ENCODE data around the gene AKAP12. TPM values are rescaled to one million over a fixed set of nuclear protein-coding genes. Genes with fewer than 3 reads are reported as not detected.

AKAP12 gene
- polyA plus RNA-seq, 2 of the 4 experiments (the other 2 are of a cell fraction): 32.1 to 192 TPM

DNA sequence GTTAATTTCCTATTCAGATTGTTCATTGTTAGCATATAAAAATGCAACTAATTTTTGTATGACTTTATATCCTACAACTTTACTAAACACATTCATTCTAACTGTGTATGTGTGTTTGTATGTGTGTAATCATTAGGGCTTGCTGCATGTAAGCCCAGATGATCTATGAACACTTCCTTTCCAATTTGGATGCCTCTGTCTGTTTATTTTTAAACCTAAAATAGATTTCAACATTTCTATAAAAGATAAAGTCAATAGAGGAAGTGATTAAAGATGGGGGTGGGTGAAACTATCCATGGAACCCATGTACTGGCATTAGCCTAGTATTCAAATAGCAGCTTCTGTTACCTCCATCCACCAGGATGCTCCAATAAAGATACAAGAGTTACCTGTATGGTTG, 15.7 kb upstream of the AKAP12 start:
- Histone ChIP-seq H3K4me2 (no peak overlapping the region), H3K4me3 (no peak overlapping the region), H3K9me3 (no peaks in the 10 kb centered on the region), H3K4me1 (no peaks in the 10 kb centered on the region), H3K27ac (no peak overlapping the region)
- CTCF ChIA-PET: no interaction called here
- no peak for TF ChIP-seq ZC3H11A (IDR thresholded peaks at IDR 0.05)
- TF ChIP-seq, protein P1, sequence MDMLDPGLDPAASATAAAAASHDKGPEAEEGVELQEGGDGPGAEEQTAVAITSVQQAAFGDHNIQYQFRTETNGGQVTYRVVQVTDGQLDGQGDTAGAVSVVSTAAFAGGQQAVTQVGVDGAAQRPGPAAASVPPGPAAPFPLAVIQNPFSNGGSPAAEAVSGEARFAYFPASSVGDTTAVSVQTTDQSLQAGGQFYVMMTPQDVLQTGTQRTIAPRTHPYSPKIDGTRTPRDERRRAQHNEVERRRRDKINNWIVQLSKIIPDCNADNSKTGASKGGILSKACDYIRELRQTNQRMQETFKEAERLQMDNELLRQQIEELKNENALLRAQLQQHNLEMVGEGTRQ (IDR thresholded peaks at IDR 0.05): no peak
- no peak for TF ChIP-seq NPAS2 (CRISPR knock-in tag; IDR thresholded peaks at IDR 0.05; ENCODE audit: borderline replicate concordance)
- TF ChIP-seq MAZ (IDR thresholded peaks at IDR 0.05; ENCODE audit: borderline replicate concordance, low read depth, low read length): no peak
- TF ChIP-seq, protein P2, sequence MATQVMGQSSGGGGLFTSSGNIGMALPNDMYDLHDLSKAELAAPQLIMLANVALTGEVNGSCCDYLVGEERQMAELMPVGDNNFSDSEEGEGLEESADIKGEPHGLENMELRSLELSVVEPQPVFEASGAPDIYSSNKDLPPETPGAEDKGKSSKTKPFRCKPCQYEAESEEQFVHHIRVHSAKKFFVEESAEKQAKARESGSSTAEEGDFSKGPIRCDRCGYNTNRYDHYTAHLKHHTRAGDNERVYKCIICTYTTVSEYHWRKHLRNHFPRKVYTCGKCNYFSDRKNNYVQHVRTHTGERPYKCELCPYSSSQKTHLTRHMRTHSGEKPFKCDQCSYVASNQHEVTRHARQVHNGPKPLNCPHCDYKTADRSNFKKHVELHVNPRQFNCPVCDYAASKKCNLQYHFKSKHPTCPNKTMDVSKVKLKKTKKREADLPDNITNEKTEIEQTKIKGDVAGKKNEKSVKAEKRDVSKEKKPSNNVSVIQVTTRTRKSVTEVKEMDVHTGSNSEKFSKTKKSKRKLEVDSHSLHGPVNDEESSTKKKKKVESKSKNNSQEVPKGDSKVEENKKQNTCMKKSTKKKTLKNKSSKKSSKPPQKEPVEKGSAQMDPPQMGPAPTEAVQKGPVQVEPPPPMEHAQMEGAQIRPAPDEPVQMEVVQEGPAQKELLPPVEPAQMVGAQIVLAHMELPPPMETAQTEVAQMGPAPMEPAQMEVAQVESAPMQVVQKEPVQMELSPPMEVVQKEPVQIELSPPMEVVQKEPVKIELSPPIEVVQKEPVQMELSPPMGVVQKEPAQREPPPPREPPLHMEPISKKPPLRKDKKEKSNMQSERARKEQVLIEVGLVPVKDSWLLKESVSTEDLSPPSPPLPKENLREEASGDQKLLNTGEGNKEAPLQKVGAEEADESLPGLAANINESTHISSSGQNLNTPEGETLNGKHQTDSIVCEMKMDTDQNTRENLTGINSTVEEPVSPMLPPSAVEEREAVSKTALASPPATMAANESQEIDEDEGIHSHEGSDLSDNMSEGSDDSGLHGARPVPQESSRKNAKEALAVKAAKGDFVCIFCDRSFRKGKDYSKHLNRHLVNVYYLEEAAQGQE (IDR thresholded peaks at IDR 0.05): no peak
- no peak for TF ChIP-seq SREBF2 (IDR thresholded peaks at IDR 0.05)
- no peak for TF ChIP-seq MAFK (IDR thresholded peaks at IDR 0.05; ENCODE audit: partially characterized antibody)
- TF ChIP-seq CEBPB (IDR thresholded peaks at IDR 0.05): no peak
- no peak for TF ChIP-seq TFCP2L1 (CRISPR knock-in tag; IDR thresholded peaks at IDR 0.05)
- TF ChIP-seq EHF (CRISPR knock-in tag; IDR thresholded peaks at IDR 0.05): no peak
- TF ChIP-seq, protein P3, sequence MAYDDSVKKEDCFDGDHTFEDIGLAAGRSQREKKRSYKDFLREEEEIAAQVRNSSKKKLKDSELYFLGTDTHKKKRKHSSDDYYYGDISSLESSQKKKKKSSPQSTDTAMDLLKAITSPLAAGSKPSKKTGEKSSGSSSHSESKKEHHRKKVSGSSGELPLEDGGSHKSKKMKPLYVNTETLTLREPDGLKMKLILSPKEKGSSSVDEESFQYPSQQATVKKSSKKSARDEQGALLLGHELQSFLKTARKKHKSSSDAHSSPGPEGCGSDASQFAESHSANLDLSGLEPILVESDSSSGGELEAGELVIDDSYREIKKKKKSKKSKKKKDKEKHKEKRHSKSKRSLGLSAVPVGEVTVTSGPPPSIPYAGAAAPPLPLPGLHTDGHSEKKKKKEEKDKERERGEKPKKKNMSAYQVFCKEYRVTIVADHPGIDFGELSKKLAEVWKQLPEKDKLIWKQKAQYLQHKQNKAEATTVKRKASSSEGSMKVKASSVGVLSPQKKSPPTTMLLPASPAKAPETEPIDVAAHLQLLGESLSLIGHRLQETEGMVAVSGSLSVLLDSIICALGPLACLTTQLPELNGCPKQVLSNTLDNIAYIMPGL (CRISPR knock-in tag; IDR thresholded peaks at IDR 0.05; ENCODE audit: borderline replicate concordance): no peak
- TF ChIP-seq HDAC2 (IDR thresholded peaks at IDR 0.05): no peak
- TF ChIP-seq FOSL2 (IDR thresholded peaks at IDR 0.05): no peak
- TF ChIP-seq FOSL2 (CRISPR knock-in tag; IDR thresholded peaks at IDR 0.05): no peak
- no peak for TF ChIP-seq NR3C1 (IDR thresholded peaks at IDR 0.05)
- TF ChIP-seq HEYL (CRISPR knock-in tag; IDR thresholded peaks at IDR 0.05): no peak
- no peak for FAIRE-seq
- no peak for ATAC-seq
- POLR2A ChIA-PET: no interaction called here
- DNase-seq (ENCODE audit: low read depth in 1 of 2, low spot score in 1 of 2): no peak

DNA sequence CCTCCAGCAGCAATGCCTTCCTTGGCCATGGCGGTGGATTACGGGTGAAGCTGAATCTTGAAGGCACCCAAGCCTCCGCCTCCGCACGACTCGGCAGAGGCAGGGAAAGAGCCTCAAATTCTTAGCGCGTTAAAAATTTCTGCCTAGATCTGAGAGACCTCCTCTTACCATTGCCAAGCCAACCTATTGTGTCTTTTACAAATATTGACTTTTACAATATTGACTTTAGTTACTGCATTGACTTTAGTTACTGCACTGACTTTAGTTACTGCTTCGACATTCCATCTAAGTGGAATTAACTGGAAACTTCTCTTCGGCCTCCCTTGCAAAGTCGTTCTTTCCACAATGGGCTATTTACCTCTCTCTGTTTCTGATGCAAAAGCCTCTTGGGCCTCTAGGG, 13.8 kb upstream of the AKAP12 start:
- no peaks in the 10 kb centered on the region for H3K9me3 ChIP-seq
- TF ChIP-seq NR3C1 (IDR thresholded peaks at IDR 0.05) (no peak), KDM5A (IDR thresholded peaks at IDR 0.05) (no peak), MYC (IDR thresholded peaks at IDR 0.05; ENCODE audit: borderline replicate concordance, low read length) (no peak), GATA3 (IDR thresholded peaks at IDR 0.05; ENCODE audit: borderline replicate concordance) (no peak), CHD2 (IDR thresholded peaks at IDR 0.05; ENCODE audit: low read length, partially characterized antibody) (no peak), PHF8 (IDR thresholded peaks at IDR 0.05; ENCODE audit: borderline replicate concordance, low read depth) (no peak), ZNF302 (CRISPR knock-in tag; IDR thresholded peaks at IDR 0.05) (no peak), RAD21 (conservative IDR thresholded peaks at IDR 0.05 in 1 of 2, IDR thresholded peaks at IDR 0.05 in 1 of 2) (no peak), RARB (CRISPR knock-in tag; IDR thresholded peaks at IDR 0.05) (no peak), ZC3H11A (IDR thresholded peaks at IDR 0.05) (no peak)
- TF ChIP-seq, protein P4, sequence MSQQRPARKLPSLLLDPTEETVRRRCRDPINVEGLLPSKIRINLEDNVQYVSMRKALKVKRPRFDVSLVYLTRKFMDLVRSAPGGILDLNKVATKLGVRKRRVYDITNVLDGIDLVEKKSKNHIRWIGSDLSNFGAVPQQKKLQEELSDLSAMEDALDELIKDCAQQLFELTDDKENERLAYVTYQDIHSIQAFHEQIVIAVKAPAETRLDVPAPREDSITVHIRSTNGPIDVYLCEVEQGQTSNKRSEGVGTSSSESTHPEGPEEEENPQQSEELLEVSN (IDR thresholded peaks at IDR 0.05; ENCODE audit: borderline replicate concordance, low read depth): no peak
- no peak overlapping the region for H3K4me3 ChIP-seq
- no peak overlapping the region for H3K27ac ChIP-seq
- H3K4me1 ChIP-seq: no peaks in the 10 kb centered on the region
- WGBS (ENCODE audit: missing lambda C conversion rate): 93% methylated on average over 11 of the region's 11 CpGs
- DNase-seq (ENCODE audit: low read depth in 1 of 2, low spot score in 1 of 2) (no peak), FAIRE-seq (no peak), ATAC-seq (no peak)
- POLR2A ChIA-PET: no interaction called here
- CTCF ChIA-PET: no interaction called here
- H3K4me2 ChIP-seq: no peak overlapping the region
